Fibroblast of skin of scalp (primary cell): ENCODE data around the gene FUT3.
"Not testable (repeated sequence)": the region's sequence is repeated elsewhere in the genome, so short reads cannot be mapped to it uniquely, and the experiment has no call there.

Source experiments
- DNase-seq: peaks from one replicate; pipeline ENCODE4 v3.0.0-alpha.2; 2013

Gene FUT3

GRCh38 chr19:5844456-5845433 lies 6.5 kb downstream of the FUT3 start:
- no peak for DNase-seq

GRCh38 chr19:5843295-5843927 lies 7.8 kb downstream of the FUT3 start:
- DNase-seq, result no peak

GRCh38 chr19:5841735-5842111 lies 9.5 kb downstream of the FUT3 start:
- DNase-seq, result not testable (repeated sequence)

GRCh38 chr19:5839065-5840017 lies 11.9 kb downstream of the FUT3 start, which contains the start of gene FUT6:
FUT6 (minus strand) TSS chr19:5839702; CDS start chr19:5832567, 7,135 bp downstream.
- DNase-seq, result no peak

GRCh38 chr19:5838353-5839064 lies 12.7 kb downstream of the FUT3 start:
- no peak for DNase-seq

GRCh38 chr19:5837761-5838352 lies 13.4 kb downstream of the FUT3 start:
- DNase-seq, result no peak

GRCh38 chr19:5832527-5833216 lies 18.6 kb downstream of the FUT3 start:
- no peak for DNase-seq

GRCh38 chr19:5832061-5832460 lies 19.2 kb downstream of the FUT3 start:
- no peak for DNase-seq

- no peak for DNase-seq
Measured at GRCh38 chr19:5831159-5831558, 20.1 kb downstream of the FUT3 start.

- DNase-seq, result no peak
Measured at GRCh38 chr19:5829567-5830310, 21.5 kb downstream of the FUT3 start.

- no peak for DNase-seq
Measured at GRCh38 chr19:5828661-5829566, 22.3 kb downstream of the FUT3 start.

GRCh38 chr19:5827891-5828660 lies 23.2 kb downstream of the FUT3 start:
- DNase-seq, result peak; percentile 90

- DNase-seq, result no peak
Measured at GRCh38 chr19:5827342-5827890, 23.8 kb downstream of the FUT3 start.

GRCh38 chr19:5826531-5827341 lies 24.5 kb downstream of the FUT3 start:
- peak; percentile 52 for DNase-seq

GRCh38 chr19:5825178-5825577 lies 26.1 kb downstream of the FUT3 start:
- DNase-seq, result no peak

GRCh38 chr19:5824751-5825150 lies 26.5 kb downstream of the FUT3 start:
- DNase-seq, result no peak
